NB4 (cell line): Measurements from ENCODE around the gene AUTS2.

Source experiments
- DNase-seq: peaks from one replicate; pipeline ENCODE4 v3.0.0; 2010; ENCODE audit warnings: low read depth
- H3K4me3 ChIP-seq: one replicate; pipeline ENCODE4 v1.5.1; 2011; ENCODE audit warnings: mild to moderate bottlenecking, low read depth, low read length, moderate library complexity
- MYC ChIP-seq: IDR thresholded peaks from 2 replicates; pipeline ENCODE4 v1.6.1; 2011; ENCODE audit warnings: low read depth, low read length
- POLR2A ChIP-seq: IDR thresholded peaks from 2 replicates; pipeline ENCODE4 v1.6.1; 2011; ENCODE audit warnings: mild to moderate bottlenecking; ENCODE audit not compliant: insufficient read length; ENCODE audit errors: extremely low read depth
- TF ChIP-seq, protein P1 (sequence below): IDR thresholded peaks from one replicate; pipeline ENCODE4 v1.5.1; 2012; ENCODE audit warnings: low read depth, low read length
- TF ChIP-seq, protein P2 (sequence below): IDR thresholded peaks from 2 replicates; pipeline ENCODE4 v1.6.1; 2011; ENCODE audit warnings: low read depth, low read length

Gene AUTS2

DNA sequence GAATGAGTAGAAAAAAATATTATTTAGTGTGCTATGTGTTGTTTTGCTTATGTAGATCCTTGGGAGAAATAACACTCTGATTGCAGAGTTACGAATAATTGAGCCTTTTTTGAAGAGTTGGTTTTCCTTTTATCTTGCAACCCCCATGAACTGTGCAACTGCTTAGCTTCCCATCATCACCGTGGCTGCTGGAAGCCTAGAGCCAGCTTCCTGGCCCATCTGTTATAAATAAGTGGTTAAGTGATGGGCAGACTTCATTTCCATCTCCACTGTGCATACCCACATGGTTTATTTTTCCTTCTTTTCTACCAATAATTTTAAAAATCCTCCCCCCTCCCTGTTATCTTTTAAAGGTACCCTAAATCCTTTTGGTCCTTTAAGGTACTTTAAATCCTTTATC is 978.8 kb downstream of the AUTS2 start:
- DNase-seq: no peak
- H3K4me3 ChIP-seq: no peak overlapping the region
- TF ChIP-seq, protein P1, sequence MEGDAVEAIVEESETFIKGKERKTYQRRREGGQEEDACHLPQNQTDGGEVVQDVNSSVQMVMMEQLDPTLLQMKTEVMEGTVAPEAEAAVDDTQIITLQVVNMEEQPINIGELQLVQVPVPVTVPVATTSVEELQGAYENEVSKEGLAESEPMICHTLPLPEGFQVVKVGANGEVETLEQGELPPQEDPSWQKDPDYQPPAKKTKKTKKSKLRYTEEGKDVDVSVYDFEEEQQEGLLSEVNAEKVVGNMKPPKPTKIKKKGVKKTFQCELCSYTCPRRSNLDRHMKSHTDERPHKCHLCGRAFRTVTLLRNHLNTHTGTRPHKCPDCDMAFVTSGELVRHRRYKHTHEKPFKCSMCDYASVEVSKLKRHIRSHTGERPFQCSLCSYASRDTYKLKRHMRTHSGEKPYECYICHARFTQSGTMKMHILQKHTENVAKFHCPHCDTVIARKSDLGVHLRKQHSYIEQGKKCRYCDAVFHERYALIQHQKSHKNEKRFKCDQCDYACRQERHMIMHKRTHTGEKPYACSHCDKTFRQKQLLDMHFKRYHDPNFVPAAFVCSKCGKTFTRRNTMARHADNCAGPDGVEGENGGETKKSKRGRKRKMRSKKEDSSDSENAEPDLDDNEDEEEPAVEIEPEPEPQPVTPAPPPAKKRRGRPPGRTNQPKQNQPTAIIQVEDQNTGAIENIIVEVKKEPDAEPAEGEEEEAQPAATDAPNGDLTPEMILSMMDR: no peak
- TF ChIP-seq, protein P2, sequence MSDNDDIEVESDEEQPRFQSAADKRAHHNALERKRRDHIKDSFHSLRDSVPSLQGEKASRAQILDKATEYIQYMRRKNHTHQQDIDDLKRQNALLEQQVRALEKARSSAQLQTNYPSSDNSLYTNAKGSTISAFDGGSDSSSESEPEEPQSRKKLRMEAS: no peak
- no peak for TF ChIP-seq POLR2A
- no peak for TF ChIP-seq MYC

DNA sequence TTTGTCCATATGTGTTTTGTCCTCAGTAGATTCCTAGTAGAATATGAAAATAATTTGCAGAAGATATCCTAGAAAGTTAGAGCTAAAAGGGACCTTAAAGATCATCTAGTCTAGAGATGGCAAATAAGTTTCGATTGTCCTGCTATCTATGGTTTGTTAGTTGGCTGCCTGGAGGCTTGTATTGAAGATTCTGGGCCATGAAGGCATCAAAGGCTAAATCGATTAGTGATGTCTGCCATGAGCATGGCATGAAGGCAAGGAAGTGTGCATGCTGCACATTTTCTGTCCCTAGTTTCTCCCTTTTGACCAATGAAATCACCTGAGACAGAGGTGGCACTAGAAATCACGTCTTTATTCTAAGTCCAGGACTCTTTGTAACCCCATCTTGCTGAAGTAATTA is 979.9 kb downstream of the AUTS2 start:
- H3K4me3 ChIP-seq: no peak overlapping the region
- DNase-seq: no peak
- TF ChIP-seq POLR2A (no peak), MYC (no peak)
- TF ChIP-seq, protein P2: no peak
- TF ChIP-seq, protein P1: no peak

DNA sequence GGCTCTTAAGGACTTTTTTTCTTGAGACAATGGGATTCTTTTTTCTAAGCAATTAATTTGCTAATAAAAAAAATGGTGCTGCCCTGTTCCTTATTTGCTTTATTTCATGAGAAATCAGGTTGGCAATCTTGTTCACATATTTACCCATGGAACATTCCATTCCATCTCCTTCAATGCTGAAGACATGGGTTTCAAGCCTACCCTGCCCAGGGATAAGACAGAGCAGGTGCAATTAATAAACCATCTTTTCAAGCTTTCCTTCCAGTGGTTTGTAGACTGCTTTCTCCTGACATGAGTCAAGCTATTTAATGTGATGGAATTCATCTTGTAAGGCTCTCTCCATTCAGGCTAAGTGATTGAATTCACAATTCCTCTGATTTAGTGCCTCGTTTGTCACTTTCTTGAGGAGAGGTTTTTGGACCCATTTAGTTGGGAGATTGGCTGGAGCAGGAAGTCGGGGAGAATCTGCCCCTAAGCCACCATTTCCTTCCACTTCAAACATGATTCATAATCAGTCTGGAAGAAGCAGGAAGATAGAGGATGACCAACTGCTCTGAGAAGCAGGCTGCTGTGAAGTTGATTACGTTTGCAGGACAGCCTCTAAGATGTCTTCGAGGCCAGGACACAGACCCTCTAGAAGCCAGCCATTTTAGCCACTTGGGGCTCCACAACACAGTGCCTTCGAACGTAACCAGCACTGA is 981.3 kb downstream of the AUTS2 start:
- TF ChIP-seq MYC (no peak), POLR2A (no peak)
- TF ChIP-seq, protein P1: no peak
- TF ChIP-seq, protein P2: no peak
- no peak for DNase-seq

DNA sequence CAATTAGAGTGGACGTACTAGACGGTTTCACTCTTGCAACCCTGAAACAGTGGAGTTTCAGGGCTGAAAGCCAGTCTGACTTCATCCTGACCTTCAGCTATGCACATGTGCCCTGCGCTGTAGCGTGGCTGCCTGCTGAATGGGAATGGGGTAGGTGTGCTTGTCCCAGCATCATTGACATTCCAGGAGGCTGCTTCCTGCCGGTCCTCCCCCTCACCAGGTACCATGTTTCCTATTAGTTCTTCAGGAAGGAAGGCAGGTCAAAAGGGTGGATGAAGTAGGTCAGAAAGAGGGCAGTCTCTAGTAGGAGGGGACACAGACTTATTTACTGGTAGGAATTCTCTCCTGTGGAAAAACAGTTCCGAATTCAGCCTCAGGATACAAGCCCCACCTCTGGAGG is 981.9 kb downstream of the AUTS2 start:
- DNase-seq: no peak
- no peak overlapping the region for H3K4me3 ChIP-seq
- TF ChIP-seq POLR2A: no peak
- TF ChIP-seq, protein P2: no peak
- TF ChIP-seq, protein P1: no peak
- no peak for TF ChIP-seq MYC

More for the DNA sequence above, 981.3 kb downstream of the AUTS2 start:
- no peak overlapping the region for H3K4me3 ChIP-seq

DNA sequence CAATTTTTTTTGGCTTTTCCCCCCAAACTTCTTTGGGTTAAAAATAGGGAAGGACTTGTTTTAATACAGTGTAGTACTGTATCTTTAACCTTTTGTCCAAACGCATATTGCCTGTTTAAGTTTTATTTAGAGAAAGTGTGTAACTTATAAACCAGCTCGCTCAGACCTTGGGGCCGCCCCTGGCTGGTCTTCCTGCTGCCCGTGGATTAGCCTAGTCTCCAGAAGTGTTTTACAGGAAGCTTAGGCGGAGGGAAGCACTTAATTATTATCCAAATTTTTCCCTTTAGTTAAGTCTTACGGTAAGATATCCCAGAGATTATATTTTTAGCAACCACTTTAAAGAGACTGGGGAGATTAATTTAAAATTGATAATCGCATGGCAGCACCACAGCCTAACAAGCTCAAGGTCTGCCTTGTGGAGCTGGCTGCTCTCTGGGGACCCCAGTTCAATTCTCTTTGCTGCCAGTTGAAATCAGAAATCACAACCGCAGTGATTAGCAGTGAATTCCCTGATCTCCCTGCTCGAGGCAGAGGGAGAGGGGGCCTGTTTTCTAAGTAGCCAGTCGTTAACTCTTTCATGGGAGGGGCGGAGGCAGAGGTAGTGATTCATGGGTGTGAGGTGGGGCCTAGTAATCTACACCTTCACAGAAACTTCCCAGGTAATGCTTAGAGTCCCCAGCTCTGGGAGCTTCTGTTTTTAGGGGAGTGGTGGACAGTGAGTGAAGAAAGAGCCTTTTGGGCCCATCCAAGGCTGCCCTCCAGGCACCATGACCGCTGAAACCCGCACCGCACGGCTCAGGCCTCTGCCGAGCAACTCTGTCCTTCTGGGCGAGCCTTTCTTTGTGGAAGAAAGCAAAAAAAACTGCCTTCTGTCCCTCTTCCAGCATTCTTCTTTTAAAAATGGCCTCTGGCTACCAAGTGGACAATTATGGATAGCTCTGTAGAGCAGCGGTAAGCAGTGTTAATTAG is 984.9 kb downstream of the AUTS2 start:
- TF ChIP-seq POLR2A (no peak), MYC (no peak)
- TF ChIP-seq, protein P1: no peak
- TF ChIP-seq, protein P2: no peak
- DNase-seq: no peak
- no peak overlapping the region for H3K4me3 ChIP-seq
